HCT116 (cell line): ENCODE data around the gene HEXB. TPM values are rescaled to one million over a fixed set of nuclear protein-coding genes. Genes with fewer than 3 reads are reported as not detected.

Source experiments
- ATAC-seq: fragments of 200-7000 bp; cut with Tn5 transposase; 2 replicates; pipeline ENCODE4 v1.9.1; 2020; ENCODE audit warnings: mild to moderate bottlenecking, moderate library complexity
- BruUV-seq: library from RNA; stranded (reverse); fragments of 400-500 nt; replicated peaks from 2 replicates; lab custom pipeline; 2021; lab: Mats Ljungman, UMichigan
- CTCF ChIA-PET: fragments of 300-600 bp; sonication (Branson Sonifier 250); formaldehyde crosslinking; loops from one replicate; lab custom pipeline; 2021; ENCODE audit warnings: antibody characterized with exemption; lab: Charles Lee
- POLR2A ChIA-PET: fragments of 300-600, 350-600 bp; sonication (Branson Sonifier 250); formaldehyde crosslinking; loops from one replicate; lab custom pipeline; 2021; ENCODE audit warnings: antibody characterized with exemption; lab: Charles Lee
- RAD21 ChIA-PET, 2 experiments: fragments of 300-600 bp; sonication (Branson Sonifier 250); formaldehyde crosslinking; loops; one replicate each; lab custom pipeline; 2023; ENCODE audit warnings: low total read pairs in 2 of 2; ENCODE audit not compliant: uncharacterized antibody in 2 of 2, unreplicated experiment in 2 of 2, low non-redundant PET in 1 of 2; lab: Charles Lee
- DNase-seq: peaks from one replicate; pipeline ENCODE4 v3.0.0-alpha.2; 2010; ENCODE audit warnings: low read depth, low spot score
- H2AFZ ChIP-seq: fragments of 200-600 bp; shearing (Covaris generic), sonication (generic); 2 replicates; pipeline ENCODE4 v1.6.1; 2017; ENCODE audit warnings: low read depth, mixed run types, mixed read lengths, antibody characterized with exemption, low read length; ENCODE audit not compliant: poor library complexity, severe bottlenecking
- H3K27ac ChIP-seq: 2 replicates; pipeline ENCODE4 v1.5.1; 2012; ENCODE audit warnings: low read depth, low read length
- H3K27me3 ChIP-seq: fragments of 200-600 bp; sonication (generic); 2 replicates; pipeline ENCODE4 v1.6.1; 2016; ENCODE audit warnings: mixed run types, low read length, mixed read lengths; ENCODE audit not compliant: insufficient read depth
- H3K36me3 ChIP-seq, 2 experiments: fragments of 200-500 bp in 1 of 2; fragments of 200-600 bp in 1 of 2; sonication (Bioruptor generic) in 1 of 2; sonication (generic) in 1 of 2; 2 replicates each; pipeline versions ENCODE4 v1.5.1 to v1.6.1; 2014 to 2016; ENCODE audit warnings: low read length in 2 of 2, inconsistent platforms in 1 of 2, mixed read lengths in 1 of 2, mixed run types in 1 of 2; ENCODE audit not compliant: insufficient read depth in 2 of 2, control insufficient read depth in 1 of 2
- H3K4me1 ChIP-seq, 2 experiments: fragments of 200-600 bp in 1 of 2; sonication (generic) in 1 of 2; 2 replicates each; pipeline versions ENCODE4 v1.5.1 to v1.6.1; 2012 to 2017; ENCODE audit warnings: low read length in 2 of 2, inconsistent platforms in 1 of 2, mild to moderate bottlenecking in 1 of 2, mixed read lengths in 1 of 2, mixed run types in 1 of 2, moderate library complexity in 1 of 2; ENCODE audit not compliant: insufficient read depth in 2 of 2, control insufficient read depth in 1 of 2
- H3K4me2 ChIP-seq: fragments of 200-600 bp; sonication (generic); 2 replicates; pipeline ENCODE4 v1.6.1; 2017; ENCODE audit warnings: mixed run types, low read length, mixed read lengths
- H3K4me3 ChIP-seq, 2 experiments: fragments of 200-600 bp in 1 of 2; sonication (generic) in 1 of 2; replicated peaks in 1 of 2; 2 replicates each; pipeline ENCODE4 v1.5.1; 2011 to 2016; ENCODE audit warnings: low read length in 2 of 2, control low read depth in 1 of 2, low read depth in 1 of 2, mild to moderate bottlenecking in 1 of 2, mixed read lengths in 1 of 2, mixed run types in 1 of 2
- H3K79me2 ChIP-seq: fragments of 200-600 bp; sonication (generic); 2 replicates; pipeline ENCODE4 v1.6.1; 2017; ENCODE audit warnings: mild to moderate bottlenecking, mixed run types, low read length, moderate library complexity, mixed read lengths; ENCODE audit not compliant: insufficient read depth
- H3K9ac ChIP-seq: fragments of 200-600 bp; sonication (generic); 2 replicates; pipeline ENCODE4 v1.6.1; 2016; ENCODE audit warnings: low read length, mixed read lengths
- H3K9me2 ChIP-seq: fragments of 200-600 bp; sonication (generic), shearing (Covaris generic); 2 replicates; pipeline ENCODE4 v1.6.1; 2017; ENCODE audit warnings: mixed run types, mild to moderate bottlenecking, moderate library complexity; ENCODE audit not compliant: insufficient read depth
- H3K9me3 ChIP-seq, 2 experiments: fragments of 200-500 bp in 1 of 2; fragments of 200-600 bp in 1 of 2; sonication (Bioruptor generic) in 1 of 2; sonication (generic) in 1 of 2; 2 replicates each; pipeline ENCODE4 v1.6.1; 2014 to 2017; ENCODE audit warnings: low read length in 2 of 2, mixed read lengths in 2 of 2, inconsistent platforms in 1 of 2, low read depth in 1 of 2, mild to moderate bottlenecking in 1 of 2, mixed run types in 1 of 2, moderate library complexity in 1 of 2; ENCODE audit not compliant: control insufficient read depth in 1 of 2, insufficient read depth in 1 of 2
- H4K20me1 ChIP-seq: fragments of 200-600 bp; sonication (generic), shearing (Covaris generic); 2 replicates; pipeline ENCODE4 v1.6.1; 2017; ENCODE audit warnings: mixed run types, mild to moderate bottlenecking, moderate library complexity; ENCODE audit not compliant: insufficient read depth
- CBX3 ChIP-seq: IDR thresholded peaks from 2 replicates; pipeline ENCODE4 v1.6.1; 2012; ENCODE audit warnings: low read depth
- CEBPB ChIP-seq: IDR thresholded peaks from 2 replicates; pipeline ENCODE4 v1.6.1; 2012; ENCODE audit warnings: low read depth
- EGR1 ChIP-seq: IDR thresholded peaks from 2 replicates; pipeline ENCODE4 v1.6.1; 2012; ENCODE audit warnings: low read depth
- ELF1 ChIP-seq: IDR thresholded peaks from 2 replicates; pipeline ENCODE4 v1.6.1; 2012; ENCODE audit warnings: low read depth, borderline replicate concordance
- FOSL1 ChIP-seq: IDR thresholded peaks from 2 replicates; pipeline ENCODE4 v1.6.1; 2012; ENCODE audit warnings: low read depth
- JUND ChIP-seq: IDR thresholded peaks from 2 replicates; pipeline ENCODE4 v1.6.1; 2012
- POLR2A ChIP-seq: IDR thresholded peaks from 2 replicates; pipeline ENCODE4 v1.7.0; 2011; ENCODE audit warnings: borderline replicate concordance; ENCODE audit not compliant: insufficient read depth, insufficient read length; ENCODE audit errors: extremely low read depth
- POLR2AphosphoS5 ChIP-seq: IDR thresholded peaks from 2 replicates; pipeline ENCODE4 v1.6.1; 2011; ENCODE audit warnings: mild to moderate bottlenecking, low read depth, low read length, moderate library complexity
- RAD21 ChIP-seq: IDR thresholded peaks from 2 replicates; pipeline ENCODE4 v1.6.1; 2012; ENCODE audit warnings: low read depth, mild to moderate bottlenecking
- SIN3A ChIP-seq: IDR thresholded peaks from 2 replicates; pipeline ENCODE4 v1.6.1; 2012; ENCODE audit warnings: low read depth
- TCF7L2 ChIP-seq: IDR thresholded peaks from 2 replicates; pipeline ENCODE4 v1.7.0; 2011; ENCODE audit warnings: borderline replicate concordance, inconsistent platforms; ENCODE audit not compliant: insufficient read depth, insufficient read length; ENCODE audit errors: extremely low read depth
- YY1 ChIP-seq: IDR thresholded peaks from 2 replicates; pipeline ENCODE4 v1.6.1; 2011; ENCODE audit warnings: low read length, low read depth, moderate library complexity, mild to moderate bottlenecking; ENCODE audit not compliant: insufficient replicate concordance; ENCODE audit errors: extremely low read depth
- ZNF274 ChIP-seq: fragments of 200-500 bp; sonication (Bioruptor generic); IDR thresholded peaks from 2 replicates; pipeline ENCODE4 v1.6.1; 2014; ENCODE audit warnings: mild to moderate bottlenecking, low read depth, low read length, inconsistent platforms
- intact Hi-C: fragments of 100-400 bp; cut with micrococcal nuclease; formaldehyde crosslinking; loops from 2 replicates; pipeline ENCODE4 v1.10.0; 2022
- total RNA-seq: library from RNA; stranded (reverse); gene quantifications from one replicate; pipeline ENCODE4 v1.2.1, GENCODE V29; 2021; ENCODE audit not compliant: unreplicated experiment
- TF ChIP-seq, protein P1 (sequence below): IDR thresholded peaks from 2 replicates; pipeline ENCODE4 v1.6.1; 2012
- TF ChIP-seq, protein P2 (sequence below), 3 experiments: fragments of 200-600 bp in 1 of 3; sonication (generic) in 1 of 3; IDR thresholded peaks in 2 of 3; conservative IDR thresholded peaks in 1 of 3; 2 replicates each; pipeline ENCODE4 v1.5.1; 2012 to 2017; ENCODE audit warnings: low read depth in 2 of 3, low read length in 2 of 3, antibody characterized with exemption in 1 of 3, borderline replicate concordance in 1 of 3, control low read depth in 1 of 3, mild to moderate bottlenecking in 1 of 3, mixed read lengths in 1 of 3, mixed run types in 1 of 3, moderate library complexity in 1 of 3; ENCODE audit not compliant: insufficient read depth in 1 of 3
- TF ChIP-seq, protein P3 (sequence below): IDR thresholded peaks from 2 replicates; pipeline ENCODE4 v1.6.1; 2011; ENCODE audit warnings: mild to moderate bottlenecking, low read length, moderate library complexity; ENCODE audit not compliant: insufficient replicate concordance; ENCODE audit errors: extremely low read depth

HEXB gene
- total RNA-seq, 1 experiment from 2014 or later = 123 TPM

DNA sequence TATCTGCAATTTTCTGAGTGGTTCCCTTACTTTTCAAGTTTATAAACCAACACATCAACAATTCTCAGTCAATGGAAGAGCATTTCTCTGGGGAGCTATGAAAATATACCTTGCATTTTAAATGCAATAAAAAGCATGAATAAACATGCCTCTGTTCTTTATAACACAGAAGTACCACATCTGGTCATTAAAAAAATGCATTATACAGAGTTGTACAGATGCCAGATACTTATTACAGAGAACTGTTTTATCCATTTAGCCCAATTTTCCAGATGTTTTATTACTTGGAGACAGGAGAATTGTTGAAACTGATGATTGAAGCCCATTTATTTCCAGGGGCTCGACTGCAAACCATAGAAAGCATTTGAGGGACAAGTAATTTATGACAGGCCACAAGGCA lies 19.2 kb upstream of the HEXB start:
- TF ChIP-seq RAD21 (no peak), CBX3 (no peak), EGR1 (no peak), SIN3A (no peak), TCF7L2 (no peak), YY1 (no peak), ELF1 (no peak), JUND (no peak)
- TF ChIP-seq, protein P1, sequence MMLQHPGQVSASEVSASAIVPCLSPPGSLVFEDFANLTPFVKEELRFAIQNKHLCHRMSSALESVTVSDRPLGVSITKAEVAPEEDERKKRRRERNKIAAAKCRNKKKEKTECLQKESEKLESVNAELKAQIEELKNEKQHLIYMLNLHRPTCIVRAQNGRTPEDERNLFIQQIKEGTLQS = no peak
- ChIA-PET RAD21 (no interaction called here), CTCF (no interaction called here), POLR2A (no interaction called here)
- ATAC-seq = no peak
- peaks cover 0 to 6% of the 10 kb centered on the region in 2 experiments; a peak in 2 of 4 replicates for H3K4me1 ChIP-seq
- H4K20me1 ChIP-seq = no peaks in the 10 kb centered on the region
- no peaks in the 10 kb centered on the region for H3K79me2 ChIP-seq
- no peak overlapping the region for H3K27ac ChIP-seq
- no TSS peak for BruUV-seq
- no peak overlapping the region for H3K9ac ChIP-seq
- no peaks in the 10 kb centered on the region for H3K36me3 ChIP-seq
- intact Hi-C loops = no loop called here
- no peaks in the 10 kb centered on the region for H3K9me3 ChIP-seq
- no peak overlapping the region for H2AFZ ChIP-seq
- H3K4me2 ChIP-seq = no peak overlapping the region
- H3K27me3 ChIP-seq = no peaks in the 10 kb centered on the region
- no peak for DNase-seq
- H3K9me2 ChIP-seq = no peaks in the 10 kb centered on the region
- no peak overlapping the region for H3K4me3 ChIP-seq

DNA sequence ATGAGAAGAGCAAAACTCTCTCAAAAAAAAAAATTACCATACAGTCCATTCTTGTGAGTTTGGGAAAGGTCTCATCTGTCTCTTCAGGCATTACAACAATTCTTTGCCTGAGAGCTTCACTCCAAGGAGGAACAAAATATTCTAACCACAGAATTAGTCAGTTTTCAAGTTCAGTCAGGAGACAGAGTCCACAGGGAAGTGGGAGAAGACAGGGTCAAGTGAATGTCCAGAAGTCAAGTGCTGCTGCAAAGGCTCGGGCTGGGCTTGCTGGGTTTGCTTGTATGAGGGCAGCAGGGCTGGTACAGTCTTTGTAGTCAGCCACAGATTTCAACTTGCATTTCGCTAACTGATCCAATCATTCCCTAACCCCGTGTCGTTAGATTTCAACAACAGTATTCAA lies 17.6 kb upstream of the HEXB start:
- H3K9ac ChIP-seq = no peak overlapping the region
- H3K4me1 ChIP-seq = peaks cover 0 to 6% of the 10 kb centered on the region in 2 experiments; a peak in 2 of 4 replicates
- no peak overlapping the region for H3K27ac ChIP-seq
- BruUV-seq = no TSS peak
- H2AFZ ChIP-seq = no peak overlapping the region
- no peaks in the 10 kb centered on the region for H3K27me3 ChIP-seq
- H3K9me3 ChIP-seq = no peaks in the 10 kb centered on the region
- H3K4me3 ChIP-seq = no peak overlapping the region
- ChIA-PET RAD21 (no interaction called here), CTCF (no interaction called here), POLR2A (no interaction called here)
- no peak overlapping the region for H3K4me2 ChIP-seq
- H3K36me3 ChIP-seq = no peaks in the 10 kb centered on the region
- no peak for DNase-seq
- H3K9me2 ChIP-seq = no peaks in the 10 kb centered on the region
- H4K20me1 ChIP-seq = no peaks in the 10 kb centered on the region
- intact Hi-C loops = no loop called here
- no peak for ATAC-seq
- no peaks in the 10 kb centered on the region for H3K79me2 ChIP-seq
- TF ChIP-seq ZNF274 = no peak
- no peak for TF ChIP-seq FOSL1
- TF ChIP-seq POLR2A = no peak
- TF ChIP-seq RAD21 = no peak
- TF ChIP-seq YY1 = no peak
- TF ChIP-seq, protein P2, sequence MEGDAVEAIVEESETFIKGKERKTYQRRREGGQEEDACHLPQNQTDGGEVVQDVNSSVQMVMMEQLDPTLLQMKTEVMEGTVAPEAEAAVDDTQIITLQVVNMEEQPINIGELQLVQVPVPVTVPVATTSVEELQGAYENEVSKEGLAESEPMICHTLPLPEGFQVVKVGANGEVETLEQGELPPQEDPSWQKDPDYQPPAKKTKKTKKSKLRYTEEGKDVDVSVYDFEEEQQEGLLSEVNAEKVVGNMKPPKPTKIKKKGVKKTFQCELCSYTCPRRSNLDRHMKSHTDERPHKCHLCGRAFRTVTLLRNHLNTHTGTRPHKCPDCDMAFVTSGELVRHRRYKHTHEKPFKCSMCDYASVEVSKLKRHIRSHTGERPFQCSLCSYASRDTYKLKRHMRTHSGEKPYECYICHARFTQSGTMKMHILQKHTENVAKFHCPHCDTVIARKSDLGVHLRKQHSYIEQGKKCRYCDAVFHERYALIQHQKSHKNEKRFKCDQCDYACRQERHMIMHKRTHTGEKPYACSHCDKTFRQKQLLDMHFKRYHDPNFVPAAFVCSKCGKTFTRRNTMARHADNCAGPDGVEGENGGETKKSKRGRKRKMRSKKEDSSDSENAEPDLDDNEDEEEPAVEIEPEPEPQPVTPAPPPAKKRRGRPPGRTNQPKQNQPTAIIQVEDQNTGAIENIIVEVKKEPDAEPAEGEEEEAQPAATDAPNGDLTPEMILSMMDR (IDR thresholded peaks at IDR 0.05 in 2 of 3, conservative IDR thresholded peaks at IDR 0.05 in 1 of 3; ENCODE audit: borderline replicate concordance in 1 of 3, insufficient read depth in 1 of 3, low read depth in 2 of 3, low read length in 2 of 3) = no peak
- TF ChIP-seq POLR2AphosphoS5 = no peak
- TF ChIP-seq CEBPB = no peak
- no peak for TF ChIP-seq EGR1
- TF ChIP-seq, protein P3, sequence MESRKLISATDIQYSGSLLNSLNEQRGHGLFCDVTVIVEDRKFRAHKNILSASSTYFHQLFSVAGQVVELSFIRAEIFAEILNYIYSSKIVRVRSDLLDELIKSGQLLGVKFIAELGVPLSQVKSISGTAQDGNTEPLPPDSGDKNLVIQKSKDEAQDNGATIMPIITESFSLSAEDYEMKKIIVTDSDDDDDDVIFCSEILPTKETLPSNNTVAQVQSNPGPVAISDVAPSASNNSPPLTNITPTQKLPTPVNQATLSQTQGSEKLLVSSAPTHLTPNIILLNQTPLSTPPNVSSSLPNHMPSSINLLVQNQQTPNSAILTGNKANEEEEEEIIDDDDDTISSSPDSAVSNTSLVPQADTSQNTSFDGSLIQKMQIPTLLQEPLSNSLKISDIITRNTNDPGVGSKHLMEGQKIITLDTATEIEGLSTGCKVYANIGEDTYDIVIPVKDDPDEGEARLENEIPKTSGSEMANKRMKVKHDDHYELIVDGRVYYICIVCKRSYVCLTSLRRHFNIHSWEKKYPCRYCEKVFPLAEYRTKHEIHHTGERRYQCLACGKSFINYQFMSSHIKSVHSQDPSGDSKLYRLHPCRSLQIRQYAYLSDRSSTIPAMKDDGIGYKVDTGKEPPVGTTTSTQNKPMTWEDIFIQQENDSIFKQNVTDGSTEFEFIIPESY = no peak
- TF ChIP-seq ELF1 = no peak
